Ammon's horn (tissue), 1 donor: Measurements from ENCODE around the gene ATG2B.
"Not testable (repeated sequence)": the region's sequence is repeated elsewhere in the genome, so short reads cannot be mapped to it uniquely, and the experiment has no call there.

Experiments used
- DNase-seq: peaks from one replicate; pipeline ENCODE4 v3.0.0-alpha.2; 2016; ENCODE audit warnings: low spot score

The ATG2B gene

DNA sequence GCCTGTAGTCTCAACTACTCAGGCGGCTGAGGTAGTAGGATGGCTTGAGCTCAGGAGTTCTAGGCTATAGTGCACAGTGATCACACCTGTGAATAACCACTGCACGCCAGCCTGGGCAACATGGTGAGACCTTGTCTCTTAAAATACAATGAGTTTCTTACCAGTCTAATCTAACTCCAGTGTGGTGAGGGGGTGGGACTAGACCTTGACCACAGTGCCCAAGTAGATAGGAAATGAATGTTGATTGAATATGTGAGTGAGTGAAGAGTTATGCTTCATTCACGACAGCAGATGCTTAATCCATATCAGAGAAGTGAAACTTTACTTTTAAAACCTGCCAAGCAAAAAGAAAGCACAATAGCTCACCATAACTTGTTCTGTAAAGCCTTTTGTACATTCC, 17.6 kb upstream of the ATG2B start:
- DNase-seq = no peak

DNA sequence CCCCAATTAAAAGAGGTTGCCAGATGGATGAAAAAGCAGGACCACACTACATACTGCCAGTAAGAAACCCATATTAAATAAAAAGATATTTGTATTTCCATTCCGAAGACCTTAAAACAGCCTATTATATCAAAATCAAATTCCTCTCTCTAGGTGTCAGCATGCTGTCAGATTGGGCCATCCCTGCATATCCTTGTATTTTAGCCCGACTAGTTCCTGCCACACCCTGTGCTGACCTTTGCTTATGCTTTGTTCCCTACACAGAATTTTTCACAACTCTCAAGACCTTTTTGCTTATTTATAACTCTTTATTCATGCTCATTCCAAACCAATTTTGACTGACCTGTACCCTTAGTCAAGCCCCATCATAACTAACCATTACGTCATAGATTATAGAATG, 13.0 kb upstream of the ATG2B start:
- no peak for DNase-seq

DNA sequence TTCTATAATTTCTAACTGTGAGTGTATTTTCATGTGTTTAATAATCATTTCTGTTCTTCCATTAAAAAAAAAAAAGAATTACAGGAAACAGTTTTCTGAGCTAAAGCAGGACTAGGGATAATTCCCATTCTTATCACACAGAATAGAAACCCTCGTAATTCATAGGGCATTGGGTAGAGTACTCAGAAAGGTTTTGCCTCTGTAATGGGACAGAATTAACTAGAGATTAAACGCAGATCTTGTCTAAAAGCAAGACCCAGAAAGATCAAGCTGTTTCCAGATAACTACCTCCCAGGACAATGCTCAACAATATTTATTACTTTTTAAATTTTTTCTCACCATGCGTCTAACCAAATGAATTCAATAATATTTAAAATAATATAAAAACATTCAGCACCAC, 10.4 kb upstream of the ATG2B start:
- no peak for DNase-seq

DNA sequence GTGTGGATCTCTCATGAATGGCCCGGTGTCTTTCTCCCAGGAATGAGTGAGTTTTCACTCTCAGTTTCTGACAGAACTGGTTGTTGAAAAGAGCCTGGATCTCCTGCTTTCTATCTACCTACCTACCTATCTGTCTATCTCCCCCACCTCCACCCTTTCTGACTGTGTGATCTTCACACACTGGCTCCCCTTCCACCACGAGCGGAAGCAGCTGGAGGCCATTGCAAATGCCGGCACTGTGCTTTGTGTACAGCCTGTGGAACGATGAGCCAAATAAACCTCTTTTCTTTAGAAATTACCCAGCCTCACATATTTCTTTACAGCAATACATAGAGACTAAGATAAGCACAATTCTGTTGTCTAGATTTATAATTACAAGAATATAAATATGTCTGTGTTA, 7.4 kb upstream of the ATG2B start:
- DNase-seq = no peak

DNA sequence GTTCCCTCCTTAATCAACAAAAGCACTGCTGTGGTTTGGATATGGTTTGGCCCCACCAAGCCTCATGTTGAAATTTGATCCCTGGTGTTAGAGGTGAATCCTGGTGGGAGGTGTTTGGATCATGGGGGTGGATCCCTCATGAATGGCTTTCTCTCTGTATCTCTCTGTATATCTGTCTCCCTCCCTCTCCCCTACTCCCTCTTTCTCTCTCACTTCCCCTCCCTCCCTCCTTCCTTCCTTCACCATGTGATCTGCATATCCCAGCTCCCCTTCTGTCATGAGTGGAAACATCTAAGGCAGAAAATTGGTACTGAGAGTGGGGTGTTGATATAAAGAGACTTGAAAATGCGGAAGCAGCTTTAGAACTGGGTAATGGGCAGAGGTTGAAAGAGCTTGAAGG, 5.4 kb upstream of the ATG2B start:
- no peak for DNase-seq

DNA sequence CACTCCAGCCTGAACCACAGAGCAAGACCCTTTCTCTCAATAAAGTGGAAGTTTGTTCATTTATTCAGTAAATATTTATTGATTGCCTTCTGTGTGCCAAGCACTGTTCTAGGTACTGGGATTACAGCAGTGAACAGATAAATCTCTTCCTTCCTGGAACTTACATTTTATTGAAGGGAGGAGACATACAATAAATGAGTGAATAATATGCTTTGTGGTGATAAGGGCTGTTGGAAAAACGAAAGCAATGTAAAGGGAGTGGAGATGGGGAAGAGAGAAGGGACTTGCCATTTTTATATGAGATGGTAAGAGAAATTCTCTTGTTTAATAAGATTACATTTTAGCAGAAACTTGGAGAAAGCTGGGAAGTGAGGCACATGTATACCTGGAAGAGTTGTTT, 1.8 kb upstream of the ATG2B start:
- no peak for DNase-seq

DNA sequence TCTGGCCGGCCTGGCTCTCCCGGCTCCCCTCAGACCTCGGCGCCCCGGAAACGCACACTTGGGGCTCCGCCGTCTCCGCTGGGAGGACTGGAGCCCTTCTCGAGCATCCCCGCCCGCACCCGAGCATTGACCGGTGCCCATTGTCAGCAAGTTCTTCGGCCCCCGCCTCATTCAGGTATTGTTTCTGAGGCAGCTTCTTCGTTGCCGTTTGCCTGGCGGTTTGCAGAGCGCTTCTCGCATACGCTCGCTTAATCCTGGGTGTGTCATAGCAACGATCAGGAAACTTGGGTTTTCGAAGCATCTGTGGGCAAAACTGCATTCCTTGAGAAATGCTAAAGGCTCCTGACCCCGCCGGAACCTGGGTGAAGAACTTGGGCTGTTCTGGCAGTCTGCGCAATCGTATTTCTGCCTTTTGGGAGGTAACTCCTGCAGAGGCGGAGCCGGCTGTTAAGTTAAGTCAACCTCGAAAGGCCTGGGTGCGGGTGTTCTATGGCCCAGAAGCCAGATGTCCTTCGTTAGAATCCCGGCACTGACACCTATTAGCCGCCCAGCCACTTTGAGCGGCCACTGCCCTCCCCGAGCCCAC, 703 bp upstream of the ATG2B start:
- peak; percentile 29 for DNase-seq

DNA sequence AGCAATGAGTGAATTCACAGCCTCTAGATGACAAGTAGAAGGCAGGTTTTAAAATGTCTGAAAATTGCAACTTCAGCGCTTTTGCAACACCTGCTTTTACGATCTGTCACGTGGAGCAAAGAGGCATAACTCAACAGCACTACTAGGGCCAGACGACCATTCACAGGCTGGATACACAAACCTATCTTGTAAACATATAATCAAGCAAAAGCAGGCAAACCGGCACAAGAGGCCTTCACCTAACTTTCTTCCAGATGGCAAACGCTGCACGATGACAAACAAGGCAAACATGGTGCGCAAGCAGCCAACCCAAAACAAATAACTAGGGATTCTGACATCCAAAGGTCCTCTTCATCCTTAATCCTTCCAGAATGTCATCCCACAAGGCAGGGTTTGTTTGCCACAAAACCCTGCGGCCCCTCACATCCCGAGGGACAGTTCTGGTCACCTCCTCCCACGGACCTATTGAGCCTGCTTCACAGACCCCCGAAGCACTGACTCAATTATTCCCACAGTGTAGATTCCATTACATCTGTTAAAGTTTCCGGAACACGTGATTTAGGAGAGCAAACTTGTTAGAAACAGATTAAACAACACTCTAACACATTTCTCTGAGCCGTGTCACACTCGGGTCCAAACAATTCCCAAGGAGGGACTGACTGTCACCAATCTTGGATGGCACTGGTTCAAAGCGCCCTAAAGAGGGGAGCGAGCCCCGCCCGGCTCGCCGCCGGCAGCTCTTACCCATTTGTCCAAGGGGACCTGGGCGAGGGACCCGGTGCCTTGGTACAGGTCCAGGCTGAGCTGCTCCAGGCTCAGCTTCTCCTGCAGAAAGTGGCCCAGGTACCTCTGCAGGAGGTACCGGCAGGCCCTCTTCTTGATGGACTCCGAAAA, 823 bp downstream of the ATG2B start:
- DNase-seq = peak; percentile 43

DNA sequence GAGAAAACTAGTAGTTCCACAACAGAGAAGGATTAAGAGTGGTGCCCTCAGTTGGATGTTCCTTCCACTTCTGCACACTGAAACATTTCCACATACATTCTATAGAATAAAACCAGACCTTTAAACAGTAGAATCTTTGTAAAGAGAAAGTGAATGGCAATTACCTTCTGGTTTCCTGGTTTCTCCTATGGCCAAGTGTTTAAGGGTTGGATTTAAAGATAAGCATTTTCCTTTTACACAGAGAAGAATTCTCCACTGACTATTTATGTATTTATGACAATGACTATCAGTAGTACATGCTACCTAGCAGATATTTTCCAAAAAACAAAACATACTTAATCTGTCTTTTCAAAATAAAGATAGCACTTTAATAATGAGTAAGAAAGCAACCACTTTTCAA, 3.2 kb downstream of the ATG2B start:
- DNase-seq = no peak

DNA sequence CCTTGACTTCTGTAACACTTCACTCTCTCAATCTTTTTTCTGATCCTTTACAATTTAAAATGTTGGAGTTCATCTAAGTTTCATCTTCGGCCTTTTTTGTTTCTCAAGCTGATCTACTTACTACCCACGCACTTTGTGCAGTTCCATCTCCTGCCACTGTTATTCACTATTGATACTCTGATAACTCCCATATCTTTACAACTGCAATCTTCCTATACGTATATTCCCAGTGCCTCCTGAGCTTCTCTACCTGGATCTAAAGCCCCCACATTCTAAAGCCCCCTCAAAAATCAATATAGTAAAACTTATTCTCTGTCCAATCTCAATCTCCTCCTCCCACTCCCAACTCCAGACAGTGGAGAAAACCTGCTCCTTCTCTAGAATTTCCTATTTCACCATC, 5.9 kb downstream of the ATG2B start:
- no peak for DNase-seq

DNA sequence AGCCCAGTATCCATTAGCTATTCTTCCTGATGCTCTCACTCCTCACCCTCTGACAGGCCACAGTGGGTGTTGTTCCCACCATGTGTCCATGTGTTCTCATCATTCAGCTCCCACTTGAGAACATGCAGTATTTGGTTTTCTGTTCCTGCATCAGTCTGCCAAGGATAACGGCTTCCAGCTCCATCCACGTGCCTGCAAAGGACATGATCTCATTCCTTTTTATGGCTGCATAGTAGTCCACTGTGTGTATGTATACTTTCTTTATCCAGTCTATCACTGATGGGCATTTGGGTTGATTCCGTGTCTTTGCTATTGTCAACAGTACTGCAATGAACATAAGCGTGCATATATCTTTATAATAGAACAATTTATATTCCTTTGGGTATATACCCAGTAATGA, 8.9 kb downstream of the ATG2B start:
- DNase-seq = no peak

DNA sequence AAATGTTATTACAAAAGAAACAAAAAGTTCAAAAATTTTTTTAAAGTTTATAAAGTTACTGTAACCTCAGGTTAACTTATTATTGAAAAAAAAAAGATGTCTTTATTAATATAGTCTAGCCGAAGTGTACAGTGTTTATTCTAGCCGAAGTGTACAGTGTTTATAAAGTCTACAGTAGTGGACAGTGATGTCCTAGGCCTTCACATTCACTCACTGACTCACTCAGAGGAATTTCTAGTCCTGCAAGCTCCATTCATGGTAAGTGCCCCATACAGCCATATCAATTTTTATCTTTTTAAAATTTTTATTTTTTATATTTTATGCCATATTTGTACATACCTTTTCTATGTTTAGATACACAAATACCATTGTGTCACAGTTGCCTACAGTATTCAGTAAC, 10.4 kb downstream of the ATG2B start:
- DNase-seq = no peak

DNA sequence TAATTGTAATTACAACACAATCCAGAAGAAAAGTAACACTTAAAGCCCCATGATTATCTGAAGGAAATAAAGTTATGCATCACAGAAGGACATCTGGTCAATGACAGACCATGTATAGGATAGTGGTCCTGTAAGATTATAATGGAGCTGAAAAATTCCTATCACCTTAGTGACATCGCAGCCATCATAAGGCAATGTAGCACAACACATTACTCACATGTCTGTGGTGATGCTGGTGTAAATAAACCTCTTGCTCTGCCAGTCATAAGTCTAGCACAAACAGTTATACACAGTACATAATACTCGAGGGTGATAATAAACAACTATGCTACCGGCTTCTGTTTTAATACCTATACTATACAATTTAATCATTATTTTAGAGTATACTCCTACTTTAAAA, 11.2 kb downstream of the ATG2B start:
- no peak for DNase-seq

DNA sequence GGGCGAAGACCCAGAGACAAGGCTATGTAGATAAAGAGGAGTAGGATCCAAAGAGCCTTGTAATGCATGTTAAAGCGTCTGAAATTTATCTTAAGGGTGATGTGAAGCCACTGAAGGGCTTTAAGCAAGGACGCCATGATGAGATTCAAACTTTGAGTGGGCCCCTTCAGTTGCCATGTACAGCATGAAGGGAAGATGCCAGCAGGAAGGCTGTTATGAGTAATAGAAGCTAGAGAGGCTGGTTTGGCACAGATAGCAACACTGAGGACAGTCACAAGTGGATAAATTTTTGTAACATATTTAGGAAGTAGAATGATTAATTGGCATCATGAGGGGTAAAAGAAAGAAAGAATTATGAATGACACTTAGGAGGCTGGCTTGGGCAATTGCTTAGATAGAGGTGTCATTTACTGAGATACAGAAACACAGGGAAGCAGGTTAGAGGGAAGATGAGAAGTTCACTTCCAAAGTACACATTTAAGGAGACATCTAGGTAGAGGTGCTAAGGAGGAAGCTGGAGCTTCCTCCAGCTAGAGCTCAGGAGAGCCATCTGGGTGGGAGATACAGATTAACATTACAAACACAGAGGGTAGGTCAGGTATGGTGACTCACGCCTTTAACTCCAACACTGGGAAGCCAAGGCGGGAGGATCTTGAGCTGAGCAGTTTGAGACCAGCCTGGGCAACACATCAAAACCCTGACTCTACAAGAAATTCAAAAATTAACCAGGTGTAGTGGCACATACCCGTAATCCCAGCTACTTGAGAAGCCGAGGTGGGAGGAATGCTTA, 13.7 kb downstream of the ATG2B start:
- DNase-seq = peak; percentile 25

DNA sequence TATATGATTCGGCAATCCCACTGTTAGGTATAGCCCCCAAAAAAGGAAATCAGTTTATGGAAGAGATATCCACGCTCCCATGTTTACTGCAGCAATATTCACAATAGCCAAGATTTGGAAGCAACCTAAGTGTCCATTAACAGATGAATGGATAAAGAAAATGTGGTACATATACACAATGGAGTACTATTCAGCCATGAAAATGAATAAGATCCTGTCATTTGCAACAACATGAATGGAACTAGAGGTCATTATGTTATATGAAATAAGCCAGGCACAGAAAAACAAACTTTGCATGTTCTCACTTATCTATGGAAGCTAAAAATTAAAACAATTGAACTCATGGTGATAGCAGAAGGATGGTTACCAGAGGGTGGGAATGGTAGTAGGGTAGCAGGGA, 15.2 kb downstream of the ATG2B start:
- not testable (repeated sequence) for DNase-seq

DNA sequence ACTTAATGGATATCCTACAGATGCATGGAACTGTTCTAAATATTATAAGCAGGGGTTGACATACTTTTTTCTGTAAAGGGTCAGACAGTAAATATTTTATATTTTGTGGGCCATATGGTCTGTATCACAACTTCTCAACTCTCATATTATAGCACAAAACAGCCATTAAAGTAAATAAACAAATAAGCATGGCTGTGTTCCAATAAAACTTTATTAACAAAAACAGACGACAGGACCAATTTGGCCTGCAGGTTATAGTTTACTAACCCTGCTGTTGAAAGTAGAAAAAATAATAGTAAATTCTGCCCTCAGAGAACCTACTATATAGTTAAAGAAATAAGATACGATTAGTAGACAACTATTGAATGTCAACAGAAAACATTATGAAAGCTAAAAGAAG, 17.5 kb downstream of the ATG2B start:
- no peak for DNase-seq

DNA sequence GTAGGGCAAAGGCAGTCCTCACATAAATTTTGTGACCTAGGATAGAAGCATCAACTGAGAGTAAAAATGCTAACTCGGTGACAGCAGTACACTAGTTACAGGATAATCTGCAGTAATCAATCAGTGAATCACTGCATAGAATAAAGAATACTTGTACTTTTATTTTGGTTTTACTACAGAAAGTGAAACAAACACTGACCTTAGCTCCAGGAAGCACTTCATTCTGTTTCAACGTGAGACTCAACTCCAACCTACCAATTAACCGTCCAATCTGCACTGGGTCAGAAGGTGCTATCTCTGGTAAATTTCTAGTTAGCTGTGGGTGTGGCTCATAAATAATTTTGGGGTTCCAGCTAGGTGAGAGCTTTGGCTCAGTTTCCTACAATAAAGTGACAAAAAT, 21.8 kb downstream of the ATG2B start:
- no peak for DNase-seq

DNA sequence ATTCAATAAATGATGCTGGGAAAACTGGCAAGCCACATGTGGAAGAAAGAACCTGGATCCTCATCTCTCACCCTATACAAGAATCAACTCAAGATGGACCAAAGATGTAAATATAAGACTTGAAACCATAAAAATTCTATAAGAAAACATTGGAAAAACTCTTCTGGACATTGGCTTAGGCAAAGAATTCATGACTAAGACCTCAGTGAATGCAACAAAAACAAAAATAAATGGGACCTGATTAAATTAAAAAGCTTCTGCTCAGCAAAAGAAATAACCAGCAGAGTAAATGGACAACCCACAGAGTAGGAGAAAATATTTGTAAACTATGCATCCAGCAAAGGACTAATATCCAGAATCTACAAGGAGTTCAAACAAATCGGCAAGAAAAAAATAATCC, 24.6 kb downstream of the ATG2B start:
- DNase-seq = no peak

DNA sequence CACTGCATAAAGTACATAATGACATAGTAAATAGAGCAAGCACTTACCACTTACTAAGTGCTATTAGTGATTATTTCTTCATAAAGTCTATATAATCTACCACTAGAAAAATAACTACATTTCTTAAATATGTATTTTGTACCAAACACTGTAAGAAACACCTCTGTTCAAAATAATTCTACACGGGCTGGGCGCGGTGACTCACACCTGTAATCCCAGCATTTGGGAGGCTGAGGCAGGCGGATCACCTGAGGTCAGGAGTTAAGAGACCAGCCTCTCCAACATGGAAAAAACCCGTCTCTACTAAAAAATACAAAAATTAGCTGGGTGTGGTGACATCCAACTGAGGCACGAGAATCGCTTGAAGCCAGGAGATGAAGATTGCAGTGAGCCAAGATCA, 38.9 kb downstream of the ATG2B start:
- no peak for DNase-seq

DNA sequence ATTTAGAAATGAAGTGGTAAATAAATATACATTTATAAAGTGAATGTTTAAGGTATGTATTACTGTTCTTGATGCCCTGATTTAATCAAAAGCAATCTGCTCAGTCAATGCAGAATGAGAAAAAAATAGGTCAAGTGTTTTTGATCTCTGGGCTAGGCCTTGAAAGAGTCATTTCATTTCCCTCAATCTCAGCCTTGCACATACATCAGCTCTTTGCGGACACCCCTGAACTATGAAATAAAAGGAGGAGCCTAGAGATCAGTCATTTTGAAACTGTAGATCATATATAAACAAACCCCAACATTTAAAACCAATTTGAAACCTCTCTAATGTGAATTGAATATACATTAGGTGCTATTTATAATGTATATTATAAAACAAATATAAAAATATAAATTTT, 42.5 kb downstream of the ATG2B start:
- DNase-seq = no peak

DNA sequence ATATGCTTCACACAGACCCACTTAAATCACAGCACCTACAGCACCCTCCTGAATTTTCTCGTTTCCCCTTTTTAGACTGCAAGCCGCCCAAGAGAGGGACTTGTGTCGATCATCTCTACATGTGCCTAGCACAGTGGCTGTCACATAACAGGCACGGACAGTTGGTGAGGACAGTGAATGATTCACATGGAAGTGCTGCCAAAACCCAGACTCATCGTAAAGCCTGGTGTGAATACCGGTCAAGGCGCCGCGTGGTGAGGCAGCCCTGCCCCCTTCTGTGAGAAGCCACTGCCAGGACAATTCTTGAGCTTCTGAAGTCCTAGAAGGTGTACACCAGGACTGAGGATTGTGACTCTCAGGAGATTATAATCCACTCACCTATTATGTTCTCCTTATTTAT, 44.3 kb downstream of the ATG2B start:
- no peak for DNase-seq

DNA sequence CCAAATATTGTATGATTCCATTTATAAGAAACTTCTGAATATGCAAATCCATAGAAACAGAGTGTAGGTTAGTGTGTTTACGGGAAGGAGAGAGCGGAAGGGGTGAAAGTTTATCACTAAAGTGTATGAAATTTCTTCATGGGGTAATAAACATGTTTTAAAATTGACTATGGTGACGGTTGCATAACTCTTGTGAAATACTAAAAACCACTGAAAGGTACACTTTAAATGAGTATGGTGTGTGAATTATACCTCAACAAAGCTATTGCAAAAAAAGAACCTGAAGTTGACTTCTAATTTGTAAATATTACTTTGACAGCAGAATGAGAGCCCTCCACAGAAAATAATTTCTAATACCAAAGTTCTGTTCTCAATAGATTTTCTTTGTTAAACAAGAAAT, 47.1 kb downstream of the ATG2B start:
- no peak for DNase-seq

DNA sequence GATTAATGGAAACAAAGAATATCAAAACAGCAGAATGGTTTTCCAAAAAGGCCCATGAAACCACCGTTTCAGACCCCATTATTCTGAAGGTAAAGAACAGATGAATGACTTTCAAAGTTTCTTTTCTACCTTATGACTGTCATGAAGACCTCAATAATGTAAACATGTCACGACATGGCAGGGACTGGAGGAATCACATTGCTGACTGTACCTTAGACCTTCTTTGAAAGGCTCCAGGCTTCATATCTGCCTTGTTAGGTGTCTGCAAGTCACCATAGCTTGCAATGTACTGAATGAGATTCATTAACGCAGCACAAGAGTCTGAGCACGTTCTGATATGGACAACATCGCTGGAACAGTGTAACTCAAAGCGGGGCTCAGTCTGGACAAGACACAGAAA, 52.2 kb downstream of the ATG2B start:
- DNase-seq = no peak
